HEK293 (cell line): Measurements from ENCODE around the gene FGF10.

ENCODE experiments used
- CTCF ChIA-PET: fragments of 350-600 bp; formaldehyde crosslinking; extraction: SDS; loops from one replicate; lab custom pipeline; 2021; ENCODE audit warnings: antibody characterized with exemption; lab: Yijun Ruan, JAX
- POLR2A ChIA-PET: fragments of 300-600 bp; formaldehyde crosslinking; extraction: SDS; loops from one replicate; lab custom pipeline; 2020; ENCODE audit warnings: antibody characterized with exemption, inconsistent platforms; lab: Yijun Ruan, JAX
- H3K27ac ChIP-seq: fragments of 200-500 bp; sonication (Bioruptor generic); 2 replicates; pipeline ENCODE4 v1.5.1; 2014; ENCODE audit warnings: low read depth, low read length, control low read depth, inconsistent platforms; ENCODE audit errors: extremely low read depth
- H3K36me3 ChIP-seq, 2 experiments: fragments of 200-500 bp in 1 of 2; sonication (Bioruptor generic) in 1 of 2; 1 replicate in 1 of 2; 2 replicates in 1 of 2; pipeline ENCODE4 v1.5.1; 2014 to 2017; ENCODE audit warnings: inconsistent platforms in 2 of 2, low read length in 2 of 2; ENCODE audit not compliant: control insufficient read depth in 2 of 2, insufficient read depth in 1 of 2
- H3K4me1 ChIP-seq: fragments of 200-500 bp; sonication (Bioruptor generic); 2 replicates; pipeline ENCODE4 v1.5.1; 2014; ENCODE audit warnings: mild to moderate bottlenecking, low read length, inconsistent platforms; ENCODE audit not compliant: control insufficient read depth, insufficient read depth
- H3K4me3 ChIP-seq: 2 replicates; pipeline ENCODE4 v1.5.1; 2011; ENCODE audit warnings: low read depth, mild to moderate bottlenecking, control low read depth, low read length, moderate library complexity
- H3K9me3 ChIP-seq: fragments of 200-500 bp; sonication (Bioruptor generic); 2 replicates; pipeline ENCODE4 v1.5.1; 2014; ENCODE audit warnings: low read depth, low read length, inconsistent platforms; ENCODE audit not compliant: control insufficient read depth, insufficient read depth
- BCL11B ChIP-seq: fragments of 450-650 bp; formaldehyde crosslinking; IDR thresholded peaks from 2 replicates; pipeline ENCODE4 v1.5.1; 2016; ENCODE audit warnings: low read depth, missing biosample characterization, missing genetic modification characterization
- ZBTB26 ChIP-seq: fragments of 450-650 bp; formaldehyde crosslinking; optimal IDR thresholded peaks from 2 replicates; pipeline ENCODE3; 2016; ENCODE audit warnings: missing biosample characterization, mild to moderate bottlenecking, missing genetic modification characterization
- ZFHX2 ChIP-seq: fragments of 450-650 bp; formaldehyde crosslinking; conservative IDR thresholded peaks from 2 replicates; pipeline ENCODE4 v1.5.1; 2016; ENCODE audit warnings: missing biosample characterization, missing genetic modification characterization
- ZFP3 ChIP-seq: fragments of 450-650 bp; formaldehyde crosslinking; IDR thresholded peaks from 2 replicates; pipeline ENCODE4 v1.5.1; 2016; ENCODE audit warnings: low read depth, missing biosample characterization, missing genetic modification characterization
- ZFP69B ChIP-seq: fragments of 450-650 bp; formaldehyde crosslinking; IDR thresholded peaks from 2 replicates; pipeline ENCODE4 v1.5.1; 2016; ENCODE audit warnings: missing biosample characterization, missing genetic modification characterization
- ZNF132 ChIP-seq: fragments of 450-650 bp; formaldehyde crosslinking; IDR thresholded peaks from 2 replicates; pipeline ENCODE4 v1.5.1; 2017; ENCODE audit warnings: missing biosample characterization, missing genetic modification characterization, borderline replicate concordance
- ZNF202 ChIP-seq: fragments of 450-650 bp; formaldehyde crosslinking; IDR thresholded peaks from 2 replicates; pipeline ENCODE4 v1.5.1; 2016; ENCODE audit warnings: missing biosample characterization, missing genetic modification characterization, borderline replicate concordance
- ZNF239 ChIP-seq: fragments of 450-650 bp; formaldehyde crosslinking; IDR thresholded peaks from 2 replicates; pipeline ENCODE4 v1.5.1; 2016; ENCODE audit warnings: missing biosample characterization, missing genetic modification characterization
- ZNF266 ChIP-seq: fragments of 450-650 bp; formaldehyde crosslinking; IDR thresholded peaks from 2 replicates; pipeline ENCODE4 v1.5.1; 2016; ENCODE audit warnings: missing biosample characterization, missing genetic modification characterization, low read depth
- ZNF324 ChIP-seq: fragments of 450-650 bp; formaldehyde crosslinking; IDR thresholded peaks from 2 replicates; pipeline ENCODE4 v1.5.1; 2016; ENCODE audit warnings: missing biosample characterization, missing genetic modification characterization
- ZNF350 ChIP-seq: fragments of 450-650 bp; formaldehyde crosslinking; IDR thresholded peaks from 2 replicates; pipeline ENCODE4 v1.5.0; 2017; ENCODE audit warnings: missing biosample characterization, mild to moderate bottlenecking, missing genetic modification characterization
- ZNF561 ChIP-seq: fragments of 450-650 bp; IDR thresholded peaks from 2 replicates; pipeline ENCODE4 v1.5.1; 2018; ENCODE audit warnings: missing biosample characterization, missing genetic modification characterization, borderline replicate concordance
- ZNF621 ChIP-seq: fragments of 450-650 bp; formaldehyde crosslinking; IDR thresholded peaks from 2 replicates; pipeline ENCODE4 v1.5.1; 2017; ENCODE audit warnings: missing biosample characterization, missing genetic modification characterization
- ZNF654 ChIP-seq: fragments of 450-650 bp; formaldehyde crosslinking; IDR thresholded peaks from 2 replicates; pipeline ENCODE4 v1.5.1; 2016; ENCODE audit warnings: low read depth, missing biosample characterization, missing genetic modification characterization
- ZNF776 ChIP-seq: fragments of 450-650 bp; formaldehyde crosslinking; IDR thresholded peaks from 2 replicates; pipeline ENCODE4 v1.5.0; 2017; ENCODE audit warnings: missing biosample characterization, missing genetic modification characterization, borderline replicate concordance
- ZSCAN16 ChIP-seq: fragments of 450-650 bp; formaldehyde crosslinking; IDR thresholded peaks from 2 replicates; pipeline ENCODE4 v1.5.1; 2016; ENCODE audit warnings: missing biosample characterization, missing genetic modification characterization
- ZSCAN4 ChIP-seq: fragments of 450-650 bp; formaldehyde crosslinking; IDR thresholded peaks from 2 replicates; pipeline ENCODE4 v1.5.1; 2017; ENCODE audit warnings: missing biosample characterization, missing genetic modification characterization
- TF ChIP-seq, protein P1 (sequence below): fragments of 450-650 bp; formaldehyde crosslinking; IDR thresholded peaks from 2 replicates; pipeline ENCODE4 v1.5.1; 2016; ENCODE audit warnings: missing biosample characterization, missing genetic modification characterization, borderline replicate concordance

FGF10 gene

GRCh38 chr5:44385291-44385900 is 3.8 kb downstream of the FGF10 start:
- POLR2A ChIA-PET = no interaction called here
- CTCF ChIA-PET = no interaction called here
- H3K36me3 ChIP-seq = no peaks in the 10 kb centered on the region
- no peaks in the 10 kb centered on the region for H3K4me1 ChIP-seq
- TF ChIP-seq ZNF561 (tag by site-specific recombination) = no peak
- TF ChIP-seq ZNF132 (tag by site-specific recombination) = no peak
- TF ChIP-seq ZBTB26 (tag by site-specific recombination) = no peak
- TF ChIP-seq BCL11B (tag by site-specific recombination) = no peak
- TF ChIP-seq ZNF202 (tag by site-specific recombination) = no peak
- no peak for TF ChIP-seq ZNF324 (tag by site-specific recombination)
- no peak for TF ChIP-seq ZFP69B (tag by site-specific recombination)
- no peak for TF ChIP-seq ZNF239 (tag by site-specific recombination)
- TF ChIP-seq, protein P1, sequence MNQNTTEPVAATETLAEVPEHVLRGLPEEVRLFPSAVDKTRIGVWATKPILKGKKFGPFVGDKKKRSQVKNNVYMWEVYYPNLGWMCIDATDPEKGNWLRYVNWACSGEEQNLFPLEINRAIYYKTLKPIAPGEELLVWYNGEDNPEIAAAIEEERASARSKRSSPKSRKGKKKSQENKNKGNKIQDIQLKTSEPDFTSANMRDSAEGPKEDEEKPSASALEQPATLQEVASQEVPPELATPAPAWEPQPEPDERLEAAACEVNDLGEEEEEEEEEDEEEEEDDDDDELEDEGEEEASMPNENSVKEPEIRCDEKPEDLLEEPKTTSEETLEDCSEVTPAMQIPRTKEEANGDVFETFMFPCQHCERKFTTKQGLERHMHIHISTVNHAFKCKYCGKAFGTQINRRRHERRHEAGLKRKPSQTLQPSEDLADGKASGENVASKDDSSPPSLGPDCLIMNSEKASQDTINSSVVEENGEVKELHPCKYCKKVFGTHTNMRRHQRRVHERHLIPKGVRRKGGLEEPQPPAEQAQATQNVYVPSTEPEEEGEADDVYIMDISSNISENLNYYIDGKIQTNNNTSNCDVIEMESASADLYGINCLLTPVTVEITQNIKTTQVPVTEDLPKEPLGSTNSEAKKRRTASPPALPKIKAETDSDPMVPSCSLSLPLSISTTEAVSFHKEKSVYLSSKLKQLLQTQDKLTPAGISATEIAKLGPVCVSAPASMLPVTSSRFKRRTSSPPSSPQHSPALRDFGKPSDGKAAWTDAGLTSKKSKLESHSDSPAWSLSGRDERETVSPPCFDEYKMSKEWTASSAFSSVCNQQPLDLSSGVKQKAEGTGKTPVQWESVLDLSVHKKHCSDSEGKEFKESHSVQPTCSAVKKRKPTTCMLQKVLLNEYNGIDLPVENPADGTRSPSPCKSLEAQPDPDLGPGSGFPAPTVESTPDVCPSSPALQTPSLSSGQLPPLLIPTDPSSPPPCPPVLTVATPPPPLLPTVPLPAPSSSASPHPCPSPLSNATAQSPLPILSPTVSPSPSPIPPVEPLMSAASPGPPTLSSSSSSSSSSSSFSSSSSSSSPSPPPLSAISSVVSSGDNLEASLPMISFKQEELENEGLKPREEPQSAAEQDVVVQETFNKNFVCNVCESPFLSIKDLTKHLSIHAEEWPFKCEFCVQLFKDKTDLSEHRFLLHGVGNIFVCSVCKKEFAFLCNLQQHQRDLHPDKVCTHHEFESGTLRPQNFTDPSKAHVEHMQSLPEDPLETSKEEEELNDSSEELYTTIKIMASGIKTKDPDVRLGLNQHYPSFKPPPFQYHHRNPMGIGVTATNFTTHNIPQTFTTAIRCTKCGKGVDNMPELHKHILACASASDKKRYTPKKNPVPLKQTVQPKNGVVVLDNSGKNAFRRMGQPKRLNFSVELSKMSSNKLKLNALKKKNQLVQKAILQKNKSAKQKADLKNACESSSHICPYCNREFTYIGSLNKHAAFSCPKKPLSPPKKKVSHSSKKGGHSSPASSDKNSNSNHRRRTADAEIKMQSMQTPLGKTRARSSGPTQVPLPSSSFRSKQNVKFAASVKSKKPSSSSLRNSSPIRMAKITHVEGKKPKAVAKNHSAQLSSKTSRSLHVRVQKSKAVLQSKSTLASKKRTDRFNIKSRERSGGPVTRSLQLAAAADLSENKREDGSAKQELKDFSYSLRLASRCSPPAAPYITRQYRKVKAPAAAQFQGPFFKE = no peak
- TF ChIP-seq ZSCAN16 (tag by site-specific recombination) = no peak
- no peak for TF ChIP-seq ZNF654
- no peak for TF ChIP-seq ZFHX2 (tag by site-specific recombination)
- no peak for TF ChIP-seq ZNF621
- TF ChIP-seq ZNF776 (tag by site-specific recombination) = no peak
- no peak for TF ChIP-seq ZSCAN4 (tag by site-specific recombination)
- TF ChIP-seq ZNF350 (tag by site-specific recombination) = no peak
- H3K27ac ChIP-seq = no peak overlapping the region
- no peaks in the 10 kb centered on the region for H3K9me3 ChIP-seq
- no peak overlapping the region for H3K4me3 ChIP-seq

- no peaks in the 10 kb centered on the region for H3K4me1 ChIP-seq
- H3K4me3 ChIP-seq = no peak overlapping the region
- H3K9me3 ChIP-seq = no peaks in the 10 kb centered on the region
- H3K27ac ChIP-seq = no peak overlapping the region
- CTCF ChIA-PET = no interaction called here
- POLR2A ChIA-PET = no interaction called here
- no peaks in the 10 kb centered on the region for H3K36me3 ChIP-seq
- TF ChIP-seq ZNF266 (tag by site-specific recombination) (no peak), ZFP3 (no peak)
These were observed 4.4 kb downstream of the FGF10 start for GRCh38 chr5:44384816-44385215.
